ENCODE results near the gene GPATCH3. TPM values are rescaled to one million over a fixed set of nuclear protein-coding genes. Genes with fewer than 3 reads are reported as not detected.

The GPATCH3 gene
- total RNA-seq, 1 experiment from 2014 or later: 9.9 TPM

DNA sequence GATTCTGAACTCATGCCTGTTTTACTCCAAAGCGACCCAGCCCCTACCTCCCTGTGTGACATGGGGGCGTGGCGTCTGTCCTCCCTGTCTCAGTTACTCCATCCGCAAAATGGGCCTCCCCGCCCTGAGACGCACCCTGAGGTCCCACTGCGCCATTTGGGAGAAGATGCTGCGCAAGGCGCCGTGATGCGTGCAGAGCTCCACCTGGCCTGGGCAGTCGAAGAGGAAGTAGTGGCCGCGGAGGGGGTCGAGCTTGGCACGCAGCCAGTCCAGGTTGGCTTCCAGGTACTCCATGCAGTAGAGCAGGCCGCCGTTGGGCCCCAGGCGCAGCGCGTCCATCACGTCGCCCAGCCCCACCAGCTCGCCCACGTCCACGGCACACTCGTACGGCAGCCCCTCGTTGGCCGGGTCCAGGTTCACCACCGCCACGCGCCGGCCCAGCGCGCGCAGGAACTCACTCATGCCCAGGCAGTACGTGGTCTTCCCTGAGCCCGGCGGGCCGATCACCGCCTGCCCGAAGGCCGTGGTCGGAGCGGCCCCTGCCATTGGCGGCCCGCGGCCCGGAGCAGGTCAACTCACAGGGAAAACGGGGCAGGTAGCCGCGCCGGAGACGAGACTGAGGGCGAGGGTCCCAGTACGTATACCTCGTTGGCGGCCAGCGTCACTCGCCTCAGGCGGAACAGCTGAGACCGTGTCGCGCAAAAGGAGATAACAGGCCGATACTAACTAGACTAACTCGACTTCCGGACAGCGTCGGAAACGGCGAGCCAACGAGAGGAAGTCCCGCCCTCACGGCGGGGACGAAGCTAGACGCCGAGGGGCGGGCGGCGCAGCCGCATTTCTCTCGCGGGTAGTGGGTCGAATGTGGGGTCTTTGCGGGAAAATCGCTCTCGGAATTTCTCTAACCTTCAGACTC, 10.5 kb downstream of the GPATCH3 start, which contains the start of gene GPN2:
Gene GPN2, minus strand, starts transcription at position 733 of the 916 bp plus-strand sequence. Its CDS starts 187 bp downstream, at position 546.
- Mint-ChIP-seq H3K27me3 (ENCODE audit: insufficient read depth, unreplicated experiment) (no peaks in the 10 kb centered on the region), H3K4me3 (ENCODE audit: unreplicated experiment) (peak within 1 kb of the TSS; percentile 91), H3K27ac (ENCODE audit: low read depth, unreplicated experiment) (peak within 1 kb of the TSS; percentile 93), H3K9me3 (ENCODE audit: unreplicated experiment) (no peaks in the 10 kb centered on the region), H3K36me3 (ENCODE audit: insufficient read depth, unreplicated experiment) (peaks cover 85% of the 10 kb centered on the region), H3K4me1 (ENCODE audit: insufficient read depth, unreplicated experiment) (peaks cover 23% of the 10 kb centered on the region)
- TF ChIP-seq, protein P1, sequence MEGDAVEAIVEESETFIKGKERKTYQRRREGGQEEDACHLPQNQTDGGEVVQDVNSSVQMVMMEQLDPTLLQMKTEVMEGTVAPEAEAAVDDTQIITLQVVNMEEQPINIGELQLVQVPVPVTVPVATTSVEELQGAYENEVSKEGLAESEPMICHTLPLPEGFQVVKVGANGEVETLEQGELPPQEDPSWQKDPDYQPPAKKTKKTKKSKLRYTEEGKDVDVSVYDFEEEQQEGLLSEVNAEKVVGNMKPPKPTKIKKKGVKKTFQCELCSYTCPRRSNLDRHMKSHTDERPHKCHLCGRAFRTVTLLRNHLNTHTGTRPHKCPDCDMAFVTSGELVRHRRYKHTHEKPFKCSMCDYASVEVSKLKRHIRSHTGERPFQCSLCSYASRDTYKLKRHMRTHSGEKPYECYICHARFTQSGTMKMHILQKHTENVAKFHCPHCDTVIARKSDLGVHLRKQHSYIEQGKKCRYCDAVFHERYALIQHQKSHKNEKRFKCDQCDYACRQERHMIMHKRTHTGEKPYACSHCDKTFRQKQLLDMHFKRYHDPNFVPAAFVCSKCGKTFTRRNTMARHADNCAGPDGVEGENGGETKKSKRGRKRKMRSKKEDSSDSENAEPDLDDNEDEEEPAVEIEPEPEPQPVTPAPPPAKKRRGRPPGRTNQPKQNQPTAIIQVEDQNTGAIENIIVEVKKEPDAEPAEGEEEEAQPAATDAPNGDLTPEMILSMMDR (IDR thresholded peaks at IDR 0.05; ENCODE audit: unreplicated experiment): no peak
- ChIA-PET CTCF (interaction anchor here (0.6 to 3.6 kb wide), 10 partner anchors 9 to 124 kb away, joined by 3 to 19 read pairs (median 3); no protein-coding TSS in a partner anchor), POLR2A (interaction anchor here (0.5 to 6.4 kb wide), 20 partner anchors 11 to 810 kb away, joined by 3 to 103 read pairs (median 4); partner anchors contain the start of genes GPATCH3, KDF1, NUDC and SFN)
- BruUV-seq (replicated peaks): no TSS peak
- DNase-seq (ENCODE audit: unreplicated experiment): peak; percentile 75
- intact Hi-C loops (cut with micrococcal nuclease): no loop called here

DNA sequence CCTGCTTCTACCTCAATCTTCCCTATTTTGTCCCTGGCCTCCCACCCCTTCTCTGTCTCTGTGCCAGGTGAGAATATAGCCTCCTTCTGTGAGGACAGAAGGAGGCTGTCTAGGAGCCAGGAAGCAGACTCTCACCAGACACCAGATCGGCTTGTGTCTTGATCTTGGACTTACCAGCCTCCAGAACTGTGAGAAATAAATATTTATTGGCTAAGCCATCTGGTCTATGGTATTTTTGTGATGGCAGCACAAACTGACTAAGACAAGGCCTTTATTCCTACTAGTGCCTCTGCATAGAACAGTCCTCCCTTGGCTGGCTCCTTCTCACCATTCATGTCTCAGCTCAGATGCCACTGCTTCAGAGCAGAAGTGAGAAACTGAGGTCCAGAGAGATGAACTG, 12.0 kb downstream of the GPATCH3 start:
- intact Hi-C loops (cut with micrococcal nuclease): no loop called here
- Mint-ChIP-seq H3K27ac (ENCODE audit: low read depth, unreplicated experiment) (peak overlapping the region; percentile 93), H3K27me3 (ENCODE audit: insufficient read depth, unreplicated experiment) (no peaks in the 10 kb centered on the region), H3K36me3 (ENCODE audit: insufficient read depth, unreplicated experiment) (peaks cover 85% of the 10 kb centered on the region), H3K4me3 (ENCODE audit: unreplicated experiment) (peak overlapping the region; percentile 91), H3K4me1 (ENCODE audit: insufficient read depth, unreplicated experiment) (peaks cover 14% of the 10 kb centered on the region), H3K9me3 (ENCODE audit: unreplicated experiment) (no peaks in the 10 kb centered on the region)
- no TSS peak for BruUV-seq (replicated peaks)
- CTCF ChIA-PET: interaction anchor here (0.6 to 3.6 kb wide), 9 partner anchors 11 to 98 kb away, joined by 3 to 19 read pairs (median 3); no protein-coding TSS in a partner anchor
- no peak for DNase-seq (ENCODE audit: unreplicated experiment)
- TF ChIP-seq, protein P1 (IDR thresholded peaks at IDR 0.05; ENCODE audit: unreplicated experiment): no peak
- POLR2A ChIA-PET: interaction anchor here (0.7 to 6.4 kb wide), 6 partner anchors 12 to 115 kb away, joined by 3 to 103 read pairs (median 29); partner anchors contain the start of genes GPATCH3 and SFN

DNA sequence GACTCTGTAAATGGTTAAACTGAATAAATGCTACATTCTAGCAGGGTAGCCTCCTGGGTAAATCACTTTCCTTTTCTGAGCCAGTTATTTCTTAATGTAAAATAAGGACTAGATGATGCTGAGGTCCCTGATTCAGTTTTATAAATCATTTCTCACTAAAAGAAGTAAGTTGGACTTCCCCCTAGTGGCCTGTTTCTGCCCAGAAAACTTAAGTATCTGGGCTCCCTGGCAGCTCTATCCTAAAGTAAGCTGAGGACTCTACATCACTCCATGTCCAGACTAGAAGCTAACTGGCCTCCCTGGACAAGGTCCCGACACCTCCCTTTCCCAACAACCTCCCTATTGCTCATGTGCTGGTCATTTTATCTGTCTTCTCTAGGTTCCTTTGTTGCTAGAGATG, 13.1 kb downstream of the GPATCH3 start:
- no peaks in the 10 kb centered on the region for H3K27me3 Mint-ChIP-seq (ENCODE audit: insufficient read depth, unreplicated experiment)
- no peak overlapping the region for H3K4me3 Mint-ChIP-seq (ENCODE audit: unreplicated experiment)
- peaks cover 85% of the 10 kb centered on the region for H3K36me3 Mint-ChIP-seq (ENCODE audit: insufficient read depth, unreplicated experiment)
- ChIA-PET CTCF (interaction anchor here (0.5 to 3.6 kb wide), 20 partner anchors 9 to 480 kb away, joined by 3 to 19 read pairs (median 4); partner anchors contain the start of gene MAP3K6), POLR2A (interaction anchor here (0.6 to 6.4 kb wide), 8 partner anchors 10 to 358 kb away, joined by 3 to 103 read pairs (median 4); partner anchors contain the start of genes GPATCH3 and SFN)
- TF ChIP-seq, protein P1 (IDR thresholded peaks at IDR 0.05; ENCODE audit: unreplicated experiment): peak; percentile 44
- no peak overlapping the region for H3K27ac Mint-ChIP-seq (ENCODE audit: low read depth, unreplicated experiment)
- no TSS peak for BruUV-seq (replicated peaks)
- H3K9me3 Mint-ChIP-seq (ENCODE audit: unreplicated experiment): no peaks in the 10 kb centered on the region
- peaks cover 14% of the 10 kb centered on the region for H3K4me1 Mint-ChIP-seq (ENCODE audit: insufficient read depth, unreplicated experiment)
- peak; percentile 48 for DNase-seq (ENCODE audit: unreplicated experiment)
- intact Hi-C loops (cut with micrococcal nuclease): loop anchor here (2.0 kb wide), 1 partner anchor 34 kb away; no protein-coding TSS in a partner anchor

Data from MCF 10A (cell line).